Measurements from ENCODE around the gene SLC47A2. TPM values are rescaled to one million over a fixed set of nuclear protein-coding genes. Genes with fewer than 3 reads are reported as not detected.

Gene SLC47A2
- total RNA-seq = 0.63 and 2.6 TPM in 2 replicates

GRCh38 chr17:19716108-19717030, at the start of gene SLC47A2:
Gene SLC47A2 (minus strand): TSS chr17:19716584. CDS start chr17:19716555, 29 bp downstream.

DNA sequence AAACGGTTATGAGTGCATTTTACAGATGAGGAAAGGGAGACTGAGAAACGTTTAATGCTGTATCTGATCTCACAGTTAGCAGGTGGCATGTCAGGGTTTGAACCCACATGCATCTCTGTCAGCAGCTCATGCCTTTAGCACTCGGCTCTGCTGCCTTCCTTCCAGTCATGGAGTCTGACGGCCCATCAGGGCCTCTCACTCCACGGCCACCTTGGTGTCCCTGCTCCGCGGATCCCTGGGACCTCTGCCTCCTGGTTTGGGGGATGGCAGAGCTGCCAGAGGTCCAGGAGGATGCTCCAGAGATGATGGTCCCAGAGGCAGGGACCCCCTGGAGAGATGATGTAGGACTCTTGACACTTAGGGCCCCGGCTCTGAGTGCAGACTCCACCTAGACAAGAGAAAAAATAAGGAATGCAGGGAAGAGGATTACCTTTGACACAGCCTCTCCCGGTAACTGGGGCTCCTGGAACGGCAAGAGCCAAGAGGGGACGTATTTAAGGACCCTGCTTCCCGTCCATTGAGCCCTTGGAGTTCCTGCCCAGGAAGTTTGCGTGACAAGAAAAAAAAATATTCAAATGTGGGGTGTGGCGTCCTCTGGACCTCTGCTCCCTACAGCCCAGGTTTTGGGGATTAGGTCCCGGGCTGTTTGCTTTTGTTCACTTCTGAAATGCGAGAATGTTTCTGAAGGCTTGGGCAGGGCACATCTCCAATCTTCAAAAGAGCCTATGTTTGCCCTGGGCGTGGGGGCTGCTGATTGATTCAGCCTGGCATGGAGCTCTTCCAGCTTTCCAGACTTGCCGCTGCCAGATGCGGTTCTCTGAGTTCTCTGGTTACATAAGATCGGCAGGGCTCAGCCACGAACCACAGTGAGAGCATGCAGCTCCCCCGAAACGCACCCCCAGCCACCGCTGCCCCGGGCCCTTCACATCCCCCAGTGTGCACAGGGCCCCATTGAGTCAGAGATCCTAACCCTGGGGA, 31.7 kb upstream of the SLC47A2 start, which contains the start of gene ALDH3A1:
Gene ALDH3A1 (minus strand): TSS at position 470 of the 978 bp plus-strand sequence. CDS start 3,169 bp downstream, outside the sequence.

DNA sequence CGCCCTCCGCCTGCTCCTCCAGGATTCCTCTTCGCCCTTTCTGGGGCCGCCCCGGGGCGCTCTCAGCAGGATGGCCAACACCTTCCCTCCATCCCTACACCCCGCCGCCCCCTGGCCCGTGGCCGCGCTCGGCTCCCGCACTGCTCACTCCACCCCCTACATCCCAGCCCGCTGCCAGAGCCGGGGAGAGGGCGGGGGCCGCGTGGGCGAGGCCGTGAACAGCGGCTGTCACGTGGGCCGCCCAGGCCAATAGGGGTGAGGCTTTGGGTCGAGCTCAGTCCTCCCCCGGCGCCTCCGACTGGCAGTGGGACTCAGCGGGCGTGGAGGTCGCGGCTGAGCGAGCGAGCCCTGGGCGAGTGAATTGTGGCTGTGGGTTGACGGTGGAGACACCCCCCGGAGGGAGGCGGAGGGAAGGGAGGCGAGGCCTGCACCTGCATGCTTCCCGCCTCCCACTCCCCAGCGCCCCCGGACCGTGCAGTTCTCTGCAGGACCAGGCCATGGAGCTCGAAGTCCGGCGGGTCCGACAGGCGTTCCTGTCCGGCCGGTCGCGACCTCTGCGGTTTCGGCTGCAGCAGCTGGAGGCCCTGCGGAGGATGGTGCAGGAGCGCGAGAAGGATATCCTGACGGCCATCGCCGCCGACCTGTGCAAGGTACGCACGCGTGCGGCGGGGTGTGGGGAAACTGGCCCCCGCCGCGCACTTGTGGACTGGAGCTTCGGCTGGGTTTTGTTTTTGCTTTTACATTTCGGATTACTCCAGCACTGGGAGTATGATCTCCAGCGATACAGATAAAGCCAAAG, 67.7 kb downstream of the SLC47A2 start, which contains the start of gene ALDH3A2:
Gene ALDH3A2 (plus strand): TSS at position 277 of the 799 bp plus-strand sequence. CDS start 221 bp downstream, at position 498.

Other genes starting within 250 kb of the SLC47A2 start
- gene SLC47A1, start 182.7 kb downstream of the SLC47A2 start, total RNA-seq = 0.99 and 2.9 TPM in 2 replicates
- 111 and 218 TPM in 2 replicates for gene ALDH3A2, start 67.8 kb downstream of the SLC47A2 start, total RNA-seq
- gene ALDH3A1, start 31.7 kb upstream of the SLC47A2 start, total RNA-seq = 42.2 and 62.1 TPM in 2 replicates
- gene ULK2, start 151.4 kb upstream of the SLC47A2 start, total RNA-seq = 4.2 and 8.3 TPM in 2 replicates

Data from airway epithelial cell (primary cell).